Fibroblast of pulmonary artery (primary cell): Measurements from ENCODE around the gene CSNK1G1.
A peak's percentile ranks its signal among the peaks of the same experiment; 100 is the strongest.

ENCODE experiments used
- DNase-seq: peaks from one replicate; pipeline ENCODE4 v3.0.0-alpha.2; 2010; ENCODE audit warnings: low read depth
- H3K4me3 ChIP-seq: replicated peaks from 2 replicates; pipeline ENCODE4 v1.5.1; 2011; ENCODE audit warnings: low read depth, mild to moderate bottlenecking, control low read depth, low read length, moderate library complexity
- CTCF ChIP-seq: IDR thresholded peaks from 2 replicates; pipeline ENCODE4 v1.5.1; 2011; ENCODE audit warnings: mild to moderate bottlenecking, control low read depth, low read length, inconsistent platforms; ENCODE audit errors: missing control alignments

The CSNK1G1 gene

GRCh38 chr15:64216730-64217428 lies 139.1 kb downstream of the CSNK1G1 start:
- no peak overlapping the region for H3K4me3 ChIP-seq
- no peak for TF ChIP-seq CTCF
- DNase-seq, result peak; percentile 44

- H3K4me3 ChIP-seq, result no peak overlapping the region
- no peak for TF ChIP-seq CTCF
- no peak for DNase-seq
Observed at GRCh38 chr15:64216196-64216595, 139.8 kb downstream of the CSNK1G1 start.

GRCh38 chr15:64213646-64214045 lies 142.3 kb downstream of the CSNK1G1 start:
- no peak overlapping the region for H3K4me3 ChIP-seq
- no peak for TF ChIP-seq CTCF
- no peak for DNase-seq

GRCh38 chr15:64211696-64212095 lies 144.3 kb downstream of the CSNK1G1 start:
- no peak for DNase-seq
- no peak overlapping the region for H3K4me3 ChIP-seq
- no peak for TF ChIP-seq CTCF

GRCh38 chr15:64210371-64210770 lies 145.6 kb downstream of the CSNK1G1 start:
- no peak overlapping the region for H3K4me3 ChIP-seq
- no peak for TF ChIP-seq CTCF
- no peak for DNase-seq

GRCh38 chr15:64209680-64210334 lies 146.2 kb downstream of the CSNK1G1 start:
- DNase-seq, result peak; percentile 69
- H3K4me3 ChIP-seq, result no peak overlapping the region
- peak; percentile 45 for TF ChIP-seq CTCF

- H3K4me3 ChIP-seq, result no peak overlapping the region
- DNase-seq, result no peak
- no peak for TF ChIP-seq CTCF
Observed at GRCh38 chr15:64205202-64205601, 150.8 kb downstream of the CSNK1G1 start.
